Measurements from ENCODE around the gene XPR1. TPM values are rescaled to one million over a fixed set of nuclear protein-coding genes. Genes with fewer than 3 reads are reported as not detected.

The XPR1 gene
- total and polyA plus RNA-seq, 7 experiments from 2014 or later, result 5.4 to 19.7 (median 15.4) TPM

GRCh38 chr1:180931529-180931928 lies 299.7 kb downstream of the XPR1 start:
- intact Hi-C loops (cut with micrococcal nuclease), result no loop called here
- no peaks in the 10 kb centered on the region for H3K9me3 ChIP-seq (ENCODE audit: control insufficient read depth in 2 of 3, low read length in 3 of 3)
- ChIA-PET POLR2A (no interaction called here), CTCF (no interaction called here)
- Mint-ChIP-seq H3K9me3 (no peaks in the 10 kb centered on the region), H3K27ac (no peak overlapping the region), H3K4me1 (peaks cover 0 to 6% (median 4%) of the 10 kb centered on the region in 7 donors), H3K4me3 (no peak overlapping the region), H3K27me3 (peaks cover 0 to 4% (median 0%) of the 10 kb centered on the region in 5 donors), H3K36me3 (no peaks in the 10 kb centered on the region)
- H3K36me3 ChIP-seq (ENCODE audit: control insufficient read depth in 2 of 3, insufficient read depth in 3 of 3, low read length in 3 of 3), result no peaks in the 10 kb centered on the region
- H3K27me3 ChIP-seq (ENCODE audit: control insufficient read depth in 2 of 2, insufficient read depth in 2 of 2, low read length in 2 of 2), result no peaks in the 10 kb centered on the region
- no peak for ATAC-seq
- peak in 1 of 9 donors; percentile 0 for DNase-seq
- no peaks in the 10 kb centered on the region for H3K4me1 ChIP-seq (ENCODE audit: control insufficient read depth in 2 of 2, insufficient read depth in 2 of 2, low read length in 2 of 2)
- H3K4me3 ChIP-seq (ENCODE audit: low read length), result no peak overlapping the region
- no peak overlapping the region for H3K27ac ChIP-seq (ENCODE audit: low read depth, low read length)

- H3K27me3 Mint-ChIP-seq, result peaks cover 0 to 4% (median 0%) of the 10 kb centered on the region in 5 donors
- H3K27ac Mint-ChIP-seq, result no peak overlapping the region
- H3K4me3 Mint-ChIP-seq, result no peak overlapping the region
- ChIA-PET POLR2A (no interaction called here), CTCF (no interaction called here)
- H3K4me3 ChIP-seq (ENCODE audit: low read length), result no peak overlapping the region
- H3K4me1 Mint-ChIP-seq, result peaks cover 0 to 5% (median 0%) of the 10 kb centered on the region in 7 donors
- intact Hi-C loops (cut with micrococcal nuclease), result no loop called here
- H3K9me3 Mint-ChIP-seq, result no peaks in the 10 kb centered on the region
- no peaks in the 10 kb centered on the region for H3K27me3 ChIP-seq (ENCODE audit: control insufficient read depth in 2 of 2, insufficient read depth in 2 of 2, low read length in 2 of 2)
- H3K4me1 ChIP-seq (ENCODE audit: control insufficient read depth in 2 of 2, insufficient read depth in 2 of 2, low read length in 2 of 2), result no peaks in the 10 kb centered on the region
- no peaks in the 10 kb centered on the region for H3K36me3 Mint-ChIP-seq
- no peak for DNase-seq
- H3K27ac ChIP-seq (ENCODE audit: low read depth, low read length), result no peak overlapping the region
- no peaks in the 10 kb centered on the region for H3K36me3 ChIP-seq (ENCODE audit: control insufficient read depth in 2 of 3, insufficient read depth in 3 of 3, low read length in 3 of 3)
- no peak for ATAC-seq
- no peaks in the 10 kb centered on the region for H3K9me3 ChIP-seq (ENCODE audit: control insufficient read depth in 2 of 3, low read length in 3 of 3)
These were observed 300.6 kb downstream of the XPR1 start for GRCh38 chr1:180932378-180932777.

- DNase-seq (no peak), ATAC-seq (no peak)
- ChIA-PET POLR2A (no interaction called here), CTCF (no interaction called here)
- Mint-ChIP-seq H3K27me3 (peaks cover 0 to 4% (median 0%) of the 10 kb centered on the region in 5 donors), H3K9me3 (no peaks in the 10 kb centered on the region), H3K27ac (no peak overlapping the region), H3K4me1 (peaks cover 0 to 5% (median 2%) of the 10 kb centered on the region in 7 donors), H3K4me3 (no peak overlapping the region), H3K36me3 (no peaks in the 10 kb centered on the region)
- Histone ChIP-seq H3K4me3 (ENCODE audit: low read length) (no peak overlapping the region), H3K36me3 (ENCODE audit: control insufficient read depth in 2 of 3, insufficient read depth in 3 of 3, low read length in 3 of 3) (no peaks in the 10 kb centered on the region), H3K9me3 (ENCODE audit: control insufficient read depth in 2 of 3, low read length in 3 of 3) (no peaks in the 10 kb centered on the region), H3K27ac (ENCODE audit: low read depth, low read length) (no peak overlapping the region), H3K4me1 (ENCODE audit: control insufficient read depth in 2 of 2, insufficient read depth in 2 of 2, low read length in 2 of 2) (no peaks in the 10 kb centered on the region), H3K27me3 (ENCODE audit: control insufficient read depth in 2 of 2, insufficient read depth in 2 of 2, low read length in 2 of 2) (no peaks in the 10 kb centered on the region)
- intact Hi-C loops (cut with micrococcal nuclease), result no loop called here
These were observed 301.3 kb downstream of the XPR1 start for GRCh38 chr1:180933141-180933540.

DNA sequence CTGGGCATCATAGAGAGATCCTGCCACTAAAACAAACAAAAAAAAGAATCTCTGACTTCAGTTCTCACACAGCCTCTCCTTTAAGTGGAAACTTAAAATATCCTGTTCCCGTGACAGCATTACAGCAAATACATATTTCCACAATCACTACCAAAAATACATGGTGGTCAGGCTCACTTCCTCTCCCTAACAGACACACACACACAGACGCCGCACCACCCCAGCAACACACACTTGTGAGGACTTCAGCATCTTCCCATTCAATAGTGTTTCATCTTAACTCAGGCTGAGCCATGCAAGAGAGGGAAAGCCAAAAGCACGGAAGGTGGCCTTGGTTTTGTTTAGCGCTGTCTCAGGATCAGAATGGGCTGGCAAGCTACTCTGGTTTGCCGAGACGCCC lies 302.7 kb downstream of the XPR1 start:
- intact Hi-C loops (cut with micrococcal nuclease), result no loop called here
- Histone ChIP-seq H3K36me3 (ENCODE audit: control insufficient read depth in 2 of 3, insufficient read depth in 3 of 3, low read length in 3 of 3) (no peaks in the 10 kb centered on the region), H3K4me1 (ENCODE audit: control insufficient read depth in 2 of 2, insufficient read depth in 2 of 2, low read length in 2 of 2) (no peaks in the 10 kb centered on the region), H3K9me3 (ENCODE audit: control insufficient read depth in 2 of 3, low read length in 3 of 3) (no peaks in the 10 kb centered on the region), H3K27me3 (ENCODE audit: control insufficient read depth in 2 of 2, insufficient read depth in 2 of 2, low read length in 2 of 2) (no peaks in the 10 kb centered on the region), H3K27ac (ENCODE audit: low read depth, low read length) (no peak overlapping the region), H3K4me3 (ENCODE audit: low read length) (no peak overlapping the region)
- Mint-ChIP-seq H3K27me3 (peaks cover 0 to 4% (median 3%) of the 10 kb centered on the region in 5 donors), H3K4me1 (peaks cover 0 to 7% (median 2%) of the 10 kb centered on the region in 7 donors), H3K9me3 (no peaks in the 10 kb centered on the region), H3K27ac (no peak overlapping the region), H3K4me3 (no peak overlapping the region), H3K36me3 (no peaks in the 10 kb centered on the region)
- peak in 1 of 9 donors; percentile 3 for DNase-seq
- POLR2A ChIA-PET, result no interaction called here
- peak; percentile 34 for ATAC-seq
- CTCF ChIA-PET, result no interaction called here

DNA sequence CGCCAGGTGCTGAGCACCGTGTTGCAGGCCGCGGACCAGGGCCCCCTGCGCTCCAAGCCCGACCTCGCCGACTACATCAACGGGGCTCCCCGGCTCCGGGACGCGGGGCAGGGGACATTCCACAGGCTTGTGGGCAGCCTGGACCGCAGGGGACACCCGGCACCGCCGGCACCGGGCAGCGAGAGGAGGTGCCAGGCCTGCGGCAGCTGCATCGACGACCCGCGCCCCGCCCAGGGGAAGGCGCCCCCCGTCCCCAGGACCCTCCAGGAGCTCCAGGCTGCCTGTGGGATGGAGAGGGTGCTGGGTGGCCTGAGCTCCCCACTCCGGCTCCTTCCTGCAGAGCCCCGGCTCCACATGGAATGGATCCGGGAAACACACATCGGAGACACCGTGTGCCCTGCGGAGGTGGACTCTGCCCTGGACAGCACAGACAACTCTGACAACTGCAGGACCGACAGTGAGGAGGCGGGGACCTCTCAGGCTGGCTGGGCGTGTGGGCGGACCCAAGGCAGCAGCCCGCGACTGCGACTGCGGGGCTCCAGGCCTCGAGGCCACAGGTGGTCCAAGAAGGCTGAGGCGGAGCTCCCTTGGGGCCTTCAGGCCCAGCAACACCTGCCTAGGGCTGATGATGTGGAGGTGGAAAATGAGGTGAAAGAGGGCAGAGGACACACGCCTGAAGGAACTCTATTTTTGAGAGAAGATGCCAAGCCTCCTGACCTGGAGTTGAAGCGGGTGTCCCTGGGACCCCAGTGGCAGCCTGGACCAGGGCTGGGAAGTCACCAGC lies 303.7 kb downstream of the XPR1 start:
- peak in 1 of 9 donors; percentile 2 for DNase-seq
- intact Hi-C loops (cut with micrococcal nuclease), result no loop called here
- Mint-ChIP-seq H3K4me3 (no peak overlapping the region), H3K9me3 (no peaks in the 10 kb centered on the region), H3K27ac (no peak overlapping the region), H3K36me3 (no peaks in the 10 kb centered on the region), H3K27me3 (peaks cover 0 to 5% (median 4%) of the 10 kb centered on the region in 5 donors), H3K4me1 (peaks cover 0 to 7% (median 2%) of the 10 kb centered on the region in 7 donors)
- ChIA-PET CTCF (no interaction called here), POLR2A (no interaction called here)
- H3K27ac ChIP-seq (ENCODE audit: low read depth, low read length), result no peak overlapping the region
- no peaks in the 10 kb centered on the region for H3K27me3 ChIP-seq (ENCODE audit: control insufficient read depth in 2 of 2, insufficient read depth in 2 of 2, low read length in 2 of 2)
- no peaks in the 10 kb centered on the region for H3K9me3 ChIP-seq (ENCODE audit: control insufficient read depth in 2 of 3, low read length in 3 of 3)
- no peaks in the 10 kb centered on the region for H3K36me3 ChIP-seq (ENCODE audit: control insufficient read depth in 2 of 3, insufficient read depth in 3 of 3, low read length in 3 of 3)
- no peak for ATAC-seq
- H3K4me1 ChIP-seq (ENCODE audit: control insufficient read depth in 2 of 2, insufficient read depth in 2 of 2, low read length in 2 of 2), result no peaks in the 10 kb centered on the region
- H3K4me3 ChIP-seq (ENCODE audit: low read length), result no peak overlapping the region

DNA sequence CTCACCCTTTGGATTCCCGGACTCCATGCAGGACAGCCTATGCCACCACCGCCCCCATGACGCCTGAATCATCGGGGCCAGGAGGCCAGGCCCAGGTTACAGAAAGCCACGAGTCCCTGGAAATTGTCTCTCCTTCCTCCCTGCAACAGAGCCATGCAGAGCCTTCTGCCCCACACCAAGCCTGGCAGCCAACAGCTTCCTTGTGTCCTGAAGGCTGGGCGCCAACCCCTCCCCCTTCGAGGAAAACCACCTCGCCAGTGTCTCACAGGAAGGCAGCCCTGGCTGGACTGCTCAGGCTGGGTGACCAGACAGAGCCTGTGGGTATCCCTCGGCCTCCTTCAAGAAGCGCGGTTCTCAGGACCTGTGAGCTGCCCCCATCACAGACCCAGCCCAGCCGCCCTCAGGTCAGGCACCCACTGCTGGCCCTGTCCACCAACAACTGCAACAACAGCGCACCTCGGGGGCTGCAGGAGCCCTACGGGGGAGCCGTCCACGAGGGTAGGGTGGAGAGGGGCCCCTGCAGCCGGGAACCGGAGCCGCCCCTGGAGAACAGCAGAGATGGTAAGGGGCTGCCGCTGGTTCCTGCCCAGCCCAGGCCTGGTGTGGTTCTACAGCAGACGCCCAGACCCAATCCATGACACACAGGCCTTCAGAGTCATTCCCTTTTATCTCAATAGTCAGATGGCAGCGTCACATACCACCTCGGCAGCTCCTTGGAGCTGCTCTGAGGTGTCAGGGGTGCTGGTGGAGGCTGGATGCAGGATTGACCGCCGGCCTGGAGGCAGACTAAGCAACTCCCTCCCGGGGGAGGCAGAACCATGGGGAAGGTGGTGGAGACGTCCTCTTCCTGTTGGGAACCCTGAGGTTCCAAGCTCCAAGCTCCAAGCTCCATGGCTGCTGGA lies 304.5 kb downstream of the XPR1 start:
- intact Hi-C loops (cut with micrococcal nuclease), result no loop called here
- Mint-ChIP-seq H3K4me1 (peaks cover 0 to 7% (median 2%) of the 10 kb centered on the region in 7 donors), H3K27me3 (peaks cover 0 to 5% (median 4%) of the 10 kb centered on the region in 5 donors), H3K4me3 (no peak overlapping the region), H3K9me3 (no peaks in the 10 kb centered on the region), H3K27ac (no peak overlapping the region), H3K36me3 (no peaks in the 10 kb centered on the region)
- H3K36me3 ChIP-seq (ENCODE audit: control insufficient read depth in 2 of 3, insufficient read depth in 3 of 3, low read length in 3 of 3), result no peaks in the 10 kb centered on the region
- no peaks in the 10 kb centered on the region for H3K9me3 ChIP-seq (ENCODE audit: control insufficient read depth in 2 of 3, low read length in 3 of 3)
- no peaks in the 10 kb centered on the region for H3K27me3 ChIP-seq (ENCODE audit: control insufficient read depth in 2 of 2, insufficient read depth in 2 of 2, low read length in 2 of 2)
- ChIA-PET CTCF (no interaction called here), POLR2A (no interaction called here)
- ATAC-seq, result no peak
- no peak overlapping the region for H3K27ac ChIP-seq (ENCODE audit: low read depth, low read length)
- no peaks in the 10 kb centered on the region for H3K4me1 ChIP-seq (ENCODE audit: control insufficient read depth in 2 of 2, insufficient read depth in 2 of 2, low read length in 2 of 2)
- H3K4me3 ChIP-seq (ENCODE audit: low read length), result no peak overlapping the region
- DNase-seq, result no peak

All from naive thymus-derived CD4-positive, alpha-beta T cell (primary cell).